LoVo (cell line): ENCODE measurements around the gene TMEM47.

Experiments
- DNase-seq: peaks from one replicate; pipeline ENCODE4 v3.0.0-alpha.2; 2016; ENCODE audit warnings: low spot score

TMEM47 gene

DNA sequence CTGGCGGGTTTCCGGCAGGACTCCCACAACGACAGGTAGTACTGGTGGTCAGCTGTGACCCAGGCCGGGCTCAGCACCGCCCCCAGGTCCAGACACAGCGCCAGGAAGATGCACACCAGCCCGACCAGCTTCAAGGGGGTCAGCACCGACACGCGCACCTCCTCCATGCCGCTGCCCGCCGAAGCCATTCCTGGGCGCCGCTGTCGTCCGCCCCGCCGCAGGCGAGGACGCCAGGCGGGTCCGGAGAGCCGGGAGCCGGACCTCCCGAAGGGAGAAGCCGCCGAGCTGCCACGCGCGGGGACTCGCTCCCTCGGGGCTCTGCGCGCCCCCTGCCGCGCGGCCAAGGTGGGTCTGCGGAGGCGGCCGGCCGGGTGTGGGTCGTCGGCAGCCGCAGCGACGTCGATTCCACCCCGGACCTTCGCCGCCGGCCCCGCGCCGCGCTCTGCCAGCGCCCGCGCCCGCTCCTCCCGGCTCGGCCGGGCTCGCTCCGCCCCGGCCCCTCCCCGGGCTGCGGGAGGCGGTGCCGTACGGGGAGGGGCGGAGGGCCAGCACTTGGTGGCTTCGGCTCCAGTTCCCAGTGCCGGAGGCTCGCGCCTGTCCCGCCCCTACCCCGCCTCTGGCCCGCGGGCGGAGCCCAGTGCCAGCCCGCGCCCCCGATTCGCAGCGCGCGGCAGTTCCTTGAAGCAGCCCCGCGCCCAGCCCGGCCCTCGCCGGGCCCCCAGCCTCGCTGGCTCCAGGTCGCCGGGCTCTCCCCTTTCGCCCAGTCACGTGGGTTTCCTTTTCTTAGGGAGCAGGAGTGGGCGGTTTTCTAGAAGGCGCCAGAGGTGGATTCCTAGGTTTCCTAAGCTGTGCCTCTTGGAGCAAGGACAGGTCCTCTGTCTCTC, at the start of gene TMEM47:
Gene TMEM47 (minus strand): TSS at position 444 of the 884 bp plus-strand sequence. CDS start 256 bp downstream, at position 188.
- DNase-seq, result no peak

DNA sequence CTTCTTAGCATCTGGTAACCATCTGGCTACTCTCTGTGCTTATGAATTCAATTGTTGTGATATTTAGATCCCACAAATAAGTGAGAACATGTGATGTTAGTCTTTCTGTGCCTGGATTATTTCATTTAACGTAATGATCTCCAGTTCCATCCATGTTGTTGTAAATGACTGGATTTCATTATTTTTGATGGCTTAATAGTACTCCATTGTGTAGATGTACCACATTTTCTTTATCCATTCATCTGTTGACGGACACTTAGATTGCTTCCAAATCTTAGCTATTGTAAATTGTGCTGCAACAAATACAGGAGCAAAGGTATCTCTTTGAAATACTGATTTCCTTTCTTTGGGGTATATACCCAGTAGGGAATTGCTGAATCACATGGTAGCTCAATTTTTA, 30.0 kb upstream of the TMEM47 start:
- DNase-seq, result no peak

DNA sequence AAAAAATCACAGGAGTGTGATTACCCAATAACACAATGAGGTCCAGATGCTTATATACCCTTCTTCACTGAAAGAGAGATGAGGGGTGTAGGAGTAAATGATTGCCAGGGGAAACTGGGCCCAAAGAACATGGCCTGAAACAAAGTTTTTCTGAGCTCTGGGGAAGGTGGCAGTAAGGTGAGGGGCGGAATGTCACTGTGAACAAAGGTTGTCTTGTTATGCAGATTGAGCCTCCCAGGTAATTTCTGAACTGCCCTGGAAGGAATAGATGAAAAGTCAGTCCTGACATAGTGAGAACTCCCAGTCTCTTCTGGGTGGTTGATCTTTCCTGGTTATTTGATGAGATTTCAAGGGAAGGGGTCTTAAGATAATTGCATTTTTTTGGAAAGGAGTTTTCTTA, 2.5 kb upstream of the TMEM47 start:
- no peak for DNase-seq

DNA sequence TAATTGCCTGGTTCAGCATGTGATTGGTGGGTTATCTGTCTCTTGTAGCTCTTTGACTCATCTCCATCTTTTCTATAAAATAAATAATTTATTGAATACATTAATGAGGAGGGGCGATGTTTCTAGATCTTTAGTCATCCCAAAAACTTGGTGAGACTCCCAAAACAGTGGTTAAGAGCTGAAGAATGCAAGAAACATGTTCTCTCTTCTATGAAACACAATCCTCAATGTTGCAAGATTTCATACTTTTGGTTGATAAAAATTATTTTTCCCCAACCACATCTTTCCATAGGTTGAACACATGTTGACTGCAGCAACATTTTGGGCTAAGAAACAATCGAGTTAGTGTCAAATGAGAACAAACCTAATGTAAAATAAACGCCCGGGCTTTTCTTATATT, 1.2 kb upstream of the TMEM47 start:
- no peak for DNase-seq

DNA sequence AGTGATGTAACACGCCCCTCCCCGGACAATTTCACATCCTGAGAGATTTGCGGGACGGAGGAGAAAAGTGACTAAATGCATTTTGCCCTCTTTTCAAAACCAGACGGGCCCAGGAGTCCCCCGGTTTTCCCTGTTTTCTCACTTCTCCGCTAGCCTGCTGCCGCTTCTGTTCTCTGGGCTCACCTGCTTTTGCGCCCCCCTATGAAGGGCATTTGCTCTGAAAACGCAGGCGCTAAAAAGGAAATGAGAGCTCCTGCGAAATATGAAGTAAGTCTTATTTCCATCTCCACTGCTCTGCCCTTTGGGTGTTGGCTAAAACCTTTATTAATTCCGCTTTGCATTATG, 613 bp upstream of the TMEM47 start:
- DNase-seq, result no peak

DNA sequence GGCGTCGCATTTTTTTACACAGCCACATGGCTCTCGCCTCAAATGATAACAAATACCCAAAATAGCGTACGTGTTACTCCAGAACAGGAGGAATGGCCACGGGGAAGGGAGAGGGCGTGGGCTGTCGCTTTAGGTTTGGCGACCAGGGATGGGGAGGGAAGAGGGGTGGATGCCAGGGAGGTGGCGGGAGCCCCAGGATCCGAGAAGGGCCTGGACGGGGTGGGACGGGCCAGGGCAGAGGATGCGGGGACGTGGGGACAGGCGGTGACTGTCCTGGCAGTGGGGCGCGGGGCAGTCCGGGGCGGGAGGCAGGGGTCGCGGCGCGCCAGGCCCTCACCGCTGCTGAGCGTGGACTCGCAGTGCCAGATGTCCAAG, 631 bp downstream of the TMEM47 start:
- no peak for DNase-seq

DNA sequence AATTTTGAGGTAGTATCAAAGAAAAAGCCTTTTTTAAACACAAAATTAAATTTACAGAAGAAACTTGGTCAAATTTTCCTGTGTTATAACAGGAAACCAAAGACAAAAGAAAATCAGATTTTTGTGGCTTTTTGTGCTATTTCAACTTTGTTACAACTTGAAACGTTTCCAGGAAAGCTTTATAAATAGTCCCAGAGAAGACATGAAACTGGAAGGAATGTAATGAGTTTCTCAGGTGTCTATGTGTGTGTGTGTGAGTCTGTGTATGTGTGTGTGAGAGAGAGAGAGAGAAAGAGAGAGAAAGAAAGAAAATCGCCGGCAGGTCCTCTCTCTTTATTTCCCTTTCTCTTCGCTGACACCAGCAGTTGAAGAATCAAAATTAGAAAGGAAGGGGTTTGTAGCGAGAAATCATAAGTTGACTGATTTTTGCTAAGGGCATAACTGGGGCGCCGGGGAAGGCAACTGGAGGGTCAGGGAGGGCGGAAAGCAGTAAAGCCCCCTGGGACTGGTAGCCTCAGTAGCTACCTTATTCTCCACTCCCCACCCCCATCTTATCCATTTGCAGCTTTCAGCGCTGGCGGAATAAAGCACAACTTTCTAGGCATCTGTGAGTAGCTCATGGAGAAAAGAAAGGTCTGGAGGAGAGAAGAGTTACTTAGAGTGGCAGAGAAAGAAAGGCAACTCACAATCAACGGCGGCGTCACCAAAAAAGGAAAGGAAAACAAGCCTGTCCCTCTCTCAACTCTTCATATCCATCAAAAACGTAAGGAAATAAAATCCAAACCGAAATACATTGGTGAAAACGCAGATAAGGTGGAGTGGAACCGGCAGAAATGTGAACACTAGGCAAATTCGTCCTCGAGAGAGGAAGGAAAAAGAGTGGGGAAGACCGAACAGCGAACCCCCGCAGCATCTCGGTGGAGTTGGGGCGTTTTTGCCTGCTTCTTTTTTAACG, 1.3 kb downstream of the TMEM47 start:
- DNase-seq, result no peak

DNA sequence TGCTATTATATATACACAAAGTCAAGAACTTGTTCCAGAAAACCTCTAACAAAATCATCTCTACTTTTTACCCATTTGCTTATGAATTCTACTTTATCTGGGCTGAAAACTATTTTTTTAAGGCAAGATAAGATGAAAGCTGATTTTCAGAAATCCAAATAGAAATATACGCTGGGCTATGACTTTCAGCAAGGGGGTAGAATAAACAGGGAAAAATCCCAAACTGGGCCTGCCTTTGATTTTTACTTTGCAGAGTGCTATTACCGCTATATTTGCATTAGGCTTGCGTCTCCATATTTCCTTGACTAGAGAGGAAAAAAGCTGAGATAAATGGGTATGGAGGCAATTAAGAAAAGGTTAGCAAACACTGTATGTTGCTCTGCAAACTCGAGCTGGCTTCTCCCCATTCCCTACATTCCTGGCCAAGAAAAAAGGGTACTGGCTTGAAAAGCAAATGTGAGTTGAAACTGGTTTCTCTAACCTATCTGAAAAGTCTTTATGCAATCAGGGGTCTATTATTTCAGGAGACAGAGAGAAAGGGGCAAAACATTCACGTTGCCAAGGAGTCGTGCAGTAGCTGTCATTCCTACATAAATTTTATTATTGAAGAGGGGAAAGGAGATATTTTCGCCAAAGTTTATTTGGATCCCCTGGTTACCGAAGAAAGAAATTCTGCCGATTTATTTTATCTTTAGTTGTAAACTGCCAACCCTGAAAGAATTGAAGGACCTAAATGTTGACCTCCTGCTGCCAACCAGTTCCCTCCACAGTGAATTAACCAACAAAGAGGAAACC, 2.2 kb downstream of the TMEM47 start:
- no peak for DNase-seq

DNA sequence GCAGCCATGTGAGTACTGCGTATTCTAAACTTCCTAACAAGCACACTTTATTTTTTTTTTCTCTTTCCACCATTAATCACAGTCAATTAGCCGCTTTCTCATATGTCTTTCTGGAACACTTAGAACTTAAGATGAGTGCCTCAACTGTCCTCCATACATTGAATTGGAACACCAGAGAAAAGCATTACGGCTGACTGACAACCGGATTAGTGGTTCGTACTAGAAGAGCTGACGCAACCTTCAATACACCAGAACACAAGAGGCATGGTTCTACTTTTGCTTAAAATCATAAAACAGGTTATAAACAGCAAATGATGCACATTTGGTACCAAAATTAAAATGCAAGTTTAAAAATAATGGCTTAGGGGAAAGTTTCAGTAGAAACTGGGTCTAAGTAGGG, 3.3 kb downstream of the TMEM47 start:
- DNase-seq, result no peak

DNA sequence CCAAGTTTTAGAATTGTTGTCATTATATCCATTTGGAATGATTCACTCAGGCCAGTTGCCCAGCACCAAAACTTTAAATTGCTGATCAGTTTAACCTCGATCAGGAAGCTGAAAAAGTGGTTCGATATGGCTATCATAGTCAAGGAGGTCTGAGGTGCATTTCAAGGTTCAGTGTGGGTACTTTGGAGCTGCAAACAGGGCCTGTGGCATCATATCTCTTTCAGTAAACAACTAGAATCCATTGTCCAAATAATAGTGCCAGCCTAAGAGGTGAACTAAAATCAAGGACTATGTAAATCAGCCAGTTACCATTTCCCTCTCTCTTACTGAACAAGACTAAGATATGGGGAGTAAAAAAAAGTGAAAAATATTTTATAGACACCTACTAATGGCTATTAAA, 14.2 kb downstream of the TMEM47 start:
- no peak for DNase-seq

DNA sequence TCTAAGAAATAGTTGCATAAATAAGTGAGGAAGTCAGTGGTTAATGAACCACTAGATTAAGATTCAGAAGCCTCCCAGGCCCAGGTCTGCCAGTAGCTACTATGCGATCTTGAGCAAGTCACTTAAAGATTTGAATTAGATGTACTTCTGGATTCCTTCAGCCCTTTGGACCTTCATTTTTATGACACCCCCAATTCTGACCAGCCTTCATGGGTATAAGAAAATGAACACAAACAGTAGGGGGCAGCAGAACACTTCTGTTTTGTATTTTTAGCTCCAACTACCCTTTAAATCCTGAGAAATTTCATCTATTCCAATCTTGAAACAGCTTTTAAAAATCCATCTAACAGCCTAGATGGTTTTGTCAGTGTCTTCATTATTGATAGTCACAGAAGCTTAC, 19.0 kb downstream of the TMEM47 start:
- DNase-seq, result peak; percentile 24

DNA sequence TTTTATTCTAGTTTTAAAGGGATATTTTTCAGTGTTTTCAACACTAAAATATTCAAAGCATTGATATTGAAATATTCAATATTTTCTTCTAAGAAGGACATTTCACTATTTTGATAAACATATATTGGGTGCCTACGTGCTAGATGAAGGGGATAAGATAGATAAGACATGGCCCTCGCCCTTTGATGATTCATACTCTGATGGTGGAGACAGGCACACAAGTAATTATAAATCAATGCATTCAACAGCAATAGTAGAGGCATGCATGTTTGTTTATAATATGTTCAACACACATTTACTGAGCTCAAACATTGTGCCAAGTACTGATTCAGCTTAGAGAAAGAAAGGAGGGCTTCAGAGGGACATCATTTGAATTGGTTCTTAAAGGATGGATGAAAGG, 22.7 kb downstream of the TMEM47 start:
- DNase-seq, result no peak

DNA sequence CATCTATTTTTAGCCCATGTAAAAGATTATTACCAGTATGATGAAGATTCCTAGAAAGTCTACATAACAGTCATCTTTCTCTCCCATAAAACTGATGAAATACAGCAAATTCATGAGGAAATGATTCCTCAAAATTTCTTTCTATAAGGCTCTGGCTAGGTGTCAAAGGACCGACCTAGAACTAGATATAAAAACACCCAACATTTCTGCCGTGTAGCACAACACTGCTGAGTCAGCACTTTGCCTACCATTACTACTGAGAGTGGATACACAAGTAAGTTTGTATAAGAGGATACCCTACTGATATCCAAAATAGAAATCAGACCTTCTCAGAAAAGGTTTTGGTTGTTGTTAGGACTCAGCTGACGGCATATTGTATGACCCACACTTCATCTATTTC, 24.7 kb downstream of the TMEM47 start:
- no peak for DNase-seq

DNA sequence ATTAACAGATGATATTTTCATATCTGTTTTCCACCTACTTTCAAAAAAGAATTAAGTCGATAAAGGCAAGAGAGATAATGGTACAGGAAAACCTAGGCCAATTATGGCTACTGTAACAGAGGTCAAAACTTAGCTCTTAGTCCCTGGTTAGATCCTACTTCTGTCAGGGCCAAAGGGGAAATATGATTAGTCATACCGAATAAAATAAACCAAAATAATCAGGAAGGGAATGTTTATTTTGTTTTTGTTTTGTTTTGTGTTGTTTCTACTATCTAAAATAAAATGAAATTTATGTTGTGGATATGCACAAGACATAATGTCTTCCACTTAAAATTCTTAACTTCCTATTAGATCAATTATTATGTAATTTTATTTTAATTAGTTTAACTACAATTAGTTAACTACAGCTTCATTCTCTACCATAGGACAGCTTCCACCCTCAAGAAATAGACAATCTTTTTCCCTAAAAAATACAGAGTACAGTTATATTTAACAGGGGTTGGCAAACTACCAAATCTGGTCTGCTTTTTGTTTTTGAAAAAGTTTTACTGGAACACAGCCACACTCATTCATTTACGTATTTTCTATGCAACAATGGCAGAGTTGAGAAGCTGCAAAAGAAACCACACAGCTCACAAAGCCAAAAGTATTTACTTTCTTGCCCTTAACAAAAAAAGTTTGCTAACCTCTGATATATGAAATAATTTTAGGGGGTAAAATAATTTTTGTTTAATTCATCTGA, 25.4 kb downstream of the TMEM47 start:
- no peak for DNase-seq

DNA sequence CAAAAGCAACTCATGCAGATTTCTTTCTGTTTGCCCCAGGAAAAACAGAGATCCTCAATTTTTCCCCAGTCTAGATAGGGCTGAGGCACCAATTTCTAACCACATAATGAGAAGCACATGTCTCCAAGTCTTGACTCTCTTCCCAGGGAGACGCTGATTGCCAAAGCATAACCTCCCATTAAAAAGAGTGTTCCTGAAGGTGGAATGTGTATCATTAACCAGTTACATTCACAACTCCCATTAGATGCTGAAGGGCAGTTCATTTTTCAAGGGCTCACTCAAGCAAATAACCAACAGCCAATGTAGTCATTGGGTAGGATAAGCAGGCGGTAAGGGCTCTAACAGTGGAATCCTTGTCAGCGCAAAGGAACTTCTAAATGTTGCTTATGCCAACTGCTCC, 27.5 kb downstream of the TMEM47 start:
- no peak for DNase-seq

DNA sequence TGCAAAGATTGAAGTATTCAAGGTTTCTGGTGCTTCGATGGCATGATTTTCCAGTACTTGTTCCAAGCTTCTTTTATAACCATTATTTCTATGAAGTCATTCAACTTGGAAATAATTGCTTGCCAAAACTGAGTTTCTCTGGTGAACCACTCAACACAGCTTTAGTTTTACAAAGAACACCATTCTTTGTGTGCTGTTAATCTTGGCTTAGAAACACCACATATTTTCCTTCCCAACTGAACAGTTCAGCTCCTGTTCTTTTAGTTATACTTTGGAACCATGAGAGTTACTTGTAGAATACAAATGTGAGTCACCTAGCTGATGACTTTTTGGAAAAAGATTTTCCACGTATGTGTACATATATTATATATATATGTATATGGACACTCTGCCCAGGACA, 32.7 kb downstream of the TMEM47 start:
- DNase-seq, result no peak

DNA sequence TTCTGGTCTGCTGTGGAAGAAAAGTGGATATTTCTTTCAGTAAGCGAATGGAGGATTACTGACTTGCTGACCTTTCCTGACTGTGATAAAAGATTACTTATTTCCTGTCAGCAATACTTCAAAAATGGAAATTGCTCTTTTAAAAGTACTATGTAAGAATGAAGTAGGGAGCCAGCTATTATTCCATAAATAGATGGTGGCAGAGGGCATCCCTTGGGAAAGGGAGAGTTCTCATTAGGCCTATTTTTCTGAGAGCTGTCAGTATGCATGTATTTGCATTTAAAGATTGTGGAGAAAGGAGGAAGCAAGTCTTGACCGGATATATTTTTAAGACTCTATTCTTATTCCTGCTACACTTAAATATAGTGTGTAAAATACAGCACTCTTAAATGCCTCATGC, 37.2 kb downstream of the TMEM47 start:
- DNase-seq, result no peak

DNA sequence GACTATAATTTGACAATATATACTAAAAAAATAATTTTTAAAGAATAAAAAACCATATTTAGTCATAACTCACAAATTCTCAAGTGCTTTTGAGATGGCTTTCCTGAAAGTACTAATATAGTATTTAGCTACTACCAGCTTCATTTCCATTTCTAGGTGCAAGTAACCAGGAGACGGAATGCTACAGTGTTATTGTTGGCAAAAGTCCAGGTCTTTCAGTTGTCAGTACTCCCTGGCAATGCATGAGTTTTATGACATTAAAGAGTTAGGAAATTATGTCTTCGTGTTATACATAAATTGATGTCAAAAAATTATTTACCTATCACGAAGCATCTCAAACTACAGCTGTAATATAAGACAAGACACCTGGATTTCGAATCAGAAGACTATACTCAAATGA, 45.0 kb downstream of the TMEM47 start:
- no peak for DNase-seq

DNA sequence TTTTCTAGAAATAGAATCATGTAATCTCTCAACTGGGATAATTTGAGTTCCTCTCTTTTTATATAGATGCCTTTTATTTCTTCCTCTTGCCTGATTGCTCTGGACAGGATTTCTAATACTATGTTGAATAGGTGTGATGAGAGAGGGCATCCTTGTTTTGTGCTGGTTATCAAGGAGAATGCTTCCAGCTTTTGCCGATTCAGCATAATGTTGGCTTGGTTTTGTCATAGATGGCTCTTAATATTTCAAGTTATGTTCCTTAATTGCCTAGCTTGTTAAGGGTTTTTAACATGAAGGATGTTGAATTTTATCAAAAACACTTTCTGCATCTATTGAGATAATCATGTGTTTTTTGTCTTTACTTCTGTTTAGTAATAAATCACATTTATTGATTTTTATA, 58.7 kb downstream of the TMEM47 start:
- no peak for DNase-seq

DNA sequence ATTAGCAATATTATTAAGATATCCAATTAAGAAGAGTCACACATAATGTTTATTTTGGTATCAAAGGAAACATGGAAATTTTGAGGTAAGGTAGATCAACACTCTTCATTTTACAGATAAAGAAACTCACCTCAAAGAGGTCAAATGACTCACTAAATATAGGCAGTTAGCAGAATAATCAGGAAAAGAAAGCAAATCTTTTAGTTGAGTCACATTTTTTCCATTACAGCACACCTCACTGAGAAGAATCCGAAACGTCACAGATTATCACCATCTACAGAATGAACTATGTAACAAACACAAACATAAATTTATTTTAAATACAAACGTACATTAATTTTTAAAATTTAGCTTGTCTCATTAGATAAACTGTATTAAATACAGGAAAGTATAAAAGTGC, 70.1 kb downstream of the TMEM47 start:
- no peak for DNase-seq

DNA sequence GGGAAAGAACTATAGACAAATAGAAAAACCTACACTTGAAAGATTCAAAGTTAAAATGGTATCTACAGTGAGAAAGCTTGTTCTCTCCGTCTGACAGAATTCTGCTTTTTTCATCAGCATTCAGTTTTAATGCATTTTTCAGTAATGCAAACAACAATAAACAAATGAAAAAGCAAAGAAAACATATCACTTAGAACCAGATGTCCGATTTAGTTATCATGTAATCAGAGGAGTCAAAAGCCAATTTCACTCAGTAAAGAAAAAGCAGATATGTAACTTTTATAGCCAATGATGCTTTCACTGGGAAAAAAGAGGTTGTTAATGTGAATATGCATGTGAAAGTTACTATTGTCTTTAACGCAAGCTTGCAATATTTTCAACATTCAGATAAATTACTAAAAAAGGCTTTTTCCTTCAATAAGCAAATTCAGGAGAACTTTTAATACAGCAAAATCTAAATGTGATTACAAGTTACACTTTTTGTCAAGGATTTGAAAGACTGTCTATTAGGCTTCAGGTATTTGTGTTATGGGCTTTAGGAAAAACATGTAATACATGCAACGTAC, 70.7 kb downstream of the TMEM47 start:
- no peak for DNase-seq
